ENCODE results near the gene APOM.

Gene APOM

GRCh38 chr6:31639449-31639861, 16.2 kb upstream of the APOM start:
- H3K27ac ChIP-seq (ENCODE audit: insufficient read depth, low read length, poor library complexity, severe bottlenecking), result no peak overlapping the region
- DNase-seq, result no peak
- no peaks in the 10 kb centered on the region for H3K9me3 ChIP-seq (ENCODE audit: control insufficient read depth, low read length)
- H3K27me3 ChIP-seq (replicated peaks; ENCODE audit: control insufficient read depth, insufficient read depth, low read length, poor library complexity, severe bottlenecking), result no peaks in the 10 kb centered on the region
- no peak overlapping the region for H3K4me3 ChIP-seq (ENCODE audit: insufficient read depth, low read depth, low read length, poor library complexity, severe bottlenecking)
- H3K36me3 ChIP-seq (ENCODE audit: control insufficient read depth, insufficient read depth, low read length), result peaks cover 91% of the 10 kb centered on the region
- H3K4me1 ChIP-seq (ENCODE audit: control insufficient read depth, insufficient read depth, low read length, poor library complexity, severe bottlenecking), result no peaks in the 10 kb centered on the region

GRCh38 chr6:31640612-31641011, 15.1 kb upstream of the APOM start:
- DNase-seq, result no peak
- H3K4me1 ChIP-seq (ENCODE audit: control insufficient read depth, insufficient read depth, low read length, poor library complexity, severe bottlenecking), result no peaks in the 10 kb centered on the region
- H3K27ac ChIP-seq (ENCODE audit: insufficient read depth, low read length, poor library complexity, severe bottlenecking), result no peak overlapping the region
- no peaks in the 10 kb centered on the region for H3K9me3 ChIP-seq (ENCODE audit: control insufficient read depth, low read length)
- no peak overlapping the region for H3K4me3 ChIP-seq (ENCODE audit: insufficient read depth, low read depth, low read length, poor library complexity, severe bottlenecking)
- peaks cover 91% of the 10 kb centered on the region for H3K36me3 ChIP-seq (ENCODE audit: control insufficient read depth, insufficient read depth, low read length)
- H3K27me3 ChIP-seq (replicated peaks; ENCODE audit: control insufficient read depth, insufficient read depth, low read length, poor library complexity, severe bottlenecking), result no peaks in the 10 kb centered on the region

DNA sequence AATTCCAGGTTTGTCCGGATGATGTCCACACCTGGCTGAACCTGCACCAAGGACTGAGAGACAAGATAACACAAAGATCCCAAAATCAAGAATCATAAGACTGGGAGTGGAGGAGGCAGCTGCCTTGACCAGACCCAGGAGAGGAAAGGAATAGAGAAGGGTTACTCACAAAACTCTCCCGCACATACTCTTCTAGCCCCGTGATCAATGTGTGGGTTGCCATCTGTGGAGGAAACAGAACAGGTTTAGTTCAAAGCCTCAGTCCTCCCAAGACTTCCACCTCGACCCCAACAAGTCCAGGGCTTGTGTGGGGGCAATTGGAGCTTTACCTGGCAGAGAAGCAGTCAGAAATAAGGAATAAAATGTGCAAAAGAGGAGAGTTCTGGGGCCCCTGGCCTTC, 14.3 kb upstream of the APOM start:
- no peak overlapping the region for H3K4me3 ChIP-seq (ENCODE audit: insufficient read depth, low read depth, low read length, poor library complexity, severe bottlenecking)
- no peaks in the 10 kb centered on the region for H3K9me3 ChIP-seq (ENCODE audit: control insufficient read depth, low read length)
- no peak for DNase-seq
- H3K4me1 ChIP-seq (ENCODE audit: control insufficient read depth, insufficient read depth, low read length, poor library complexity, severe bottlenecking), result no peaks in the 10 kb centered on the region
- peaks cover 91% of the 10 kb centered on the region for H3K36me3 ChIP-seq (ENCODE audit: control insufficient read depth, insufficient read depth, low read length)
- no peak overlapping the region for H3K27ac ChIP-seq (ENCODE audit: insufficient read depth, low read length, poor library complexity, severe bottlenecking)
- no peaks in the 10 kb centered on the region for H3K27me3 ChIP-seq (replicated peaks; ENCODE audit: control insufficient read depth, insufficient read depth, low read length, poor library complexity, severe bottlenecking)

GRCh38 chr6:31642798-31643570, 12.7 kb upstream of the APOM start:
- H3K4me3 ChIP-seq (ENCODE audit: insufficient read depth, low read depth, low read length, poor library complexity, severe bottlenecking), result no peak overlapping the region
- DNase-seq, result no peak
- H3K4me1 ChIP-seq (ENCODE audit: control insufficient read depth, insufficient read depth, low read length, poor library complexity, severe bottlenecking), result no peaks in the 10 kb centered on the region
- peaks cover 91% of the 10 kb centered on the region for H3K36me3 ChIP-seq (ENCODE audit: control insufficient read depth, insufficient read depth, low read length)
- H3K27ac ChIP-seq (ENCODE audit: insufficient read depth, low read length, poor library complexity, severe bottlenecking), result no peak overlapping the region
- H3K27me3 ChIP-seq (replicated peaks; ENCODE audit: control insufficient read depth, insufficient read depth, low read length, poor library complexity, severe bottlenecking), result no peaks in the 10 kb centered on the region
- H3K9me3 ChIP-seq (ENCODE audit: control insufficient read depth, low read length), result no peaks in the 10 kb centered on the region

DNA sequence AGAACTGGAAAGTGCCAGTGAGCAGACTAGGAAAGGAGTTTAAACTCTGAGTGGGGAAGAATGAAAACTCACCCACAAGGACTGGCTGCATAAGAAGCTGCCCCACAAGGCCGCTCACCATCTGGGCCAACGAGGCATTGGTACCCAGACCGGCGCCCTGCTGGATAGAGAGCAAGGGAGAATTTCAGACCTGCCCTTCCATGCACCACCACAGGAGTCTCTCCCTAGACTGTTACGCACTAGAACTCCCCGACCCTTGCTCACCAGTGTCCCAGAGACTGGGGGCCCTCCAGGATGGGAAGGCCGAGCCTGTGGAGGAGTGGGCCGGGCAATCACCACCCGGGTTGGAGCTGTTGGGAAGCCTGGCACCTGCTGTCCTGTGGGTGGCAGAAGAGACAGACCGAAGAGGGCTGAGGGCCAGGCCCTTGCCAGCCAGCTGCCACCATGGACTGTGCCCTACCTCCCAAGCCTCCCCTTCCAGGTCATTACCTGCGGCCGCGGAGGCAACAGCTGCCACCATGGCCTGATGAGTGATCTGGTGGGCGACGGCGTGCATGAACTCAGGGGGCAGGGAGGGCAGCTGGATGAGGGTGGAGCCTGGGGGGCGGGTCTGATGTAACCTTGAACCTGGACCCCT, 11.8 kb upstream of the APOM start:
- H3K36me3 ChIP-seq (ENCODE audit: control insufficient read depth, insufficient read depth, low read length), result peaks cover 94% of the 10 kb centered on the region
- no peak overlapping the region for H3K27ac ChIP-seq (ENCODE audit: insufficient read depth, low read length, poor library complexity, severe bottlenecking)
- no peaks in the 10 kb centered on the region for H3K27me3 ChIP-seq (replicated peaks; ENCODE audit: control insufficient read depth, insufficient read depth, low read length, poor library complexity, severe bottlenecking)
- no peaks in the 10 kb centered on the region for H3K9me3 ChIP-seq (ENCODE audit: control insufficient read depth, low read length)
- H3K4me3 ChIP-seq (ENCODE audit: insufficient read depth, low read depth, low read length, poor library complexity, severe bottlenecking), result no peak overlapping the region
- no peak for DNase-seq
- no peaks in the 10 kb centered on the region for H3K4me1 ChIP-seq (ENCODE audit: control insufficient read depth, insufficient read depth, low read length, poor library complexity, severe bottlenecking)

DNA sequence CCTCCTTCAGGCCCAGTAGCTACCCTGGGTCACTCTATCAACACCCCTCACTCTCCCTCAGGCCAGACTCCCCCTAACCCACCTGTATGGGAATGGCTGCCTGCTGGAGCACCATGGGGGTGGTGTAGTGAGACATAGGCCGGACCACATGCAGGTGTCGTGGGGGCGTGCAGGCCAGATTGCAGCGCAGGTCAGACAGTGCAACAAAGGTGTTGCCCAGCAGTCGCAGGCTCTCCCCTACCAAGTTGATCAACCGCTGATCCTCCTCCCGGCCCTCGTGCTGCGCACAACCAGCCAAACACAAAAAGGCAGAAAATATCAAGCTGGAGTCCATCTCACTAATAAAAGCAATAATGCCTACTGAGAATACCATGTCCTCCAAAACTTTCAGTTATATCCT, 10.4 kb upstream of the APOM start:
- DNase-seq, result no peak
- H3K27ac ChIP-seq (ENCODE audit: insufficient read depth, low read length, poor library complexity, severe bottlenecking), result no peak overlapping the region
- no peaks in the 10 kb centered on the region for H3K9me3 ChIP-seq (ENCODE audit: control insufficient read depth, low read length)
- H3K4me1 ChIP-seq (ENCODE audit: control insufficient read depth, insufficient read depth, low read length, poor library complexity, severe bottlenecking), result no peaks in the 10 kb centered on the region
- peaks cover 88% of the 10 kb centered on the region for H3K36me3 ChIP-seq (ENCODE audit: control insufficient read depth, insufficient read depth, low read length)
- H3K4me3 ChIP-seq (ENCODE audit: insufficient read depth, low read depth, low read length, poor library complexity, severe bottlenecking), result no peak overlapping the region
- H3K27me3 ChIP-seq (replicated peaks; ENCODE audit: control insufficient read depth, insufficient read depth, low read length, poor library complexity, severe bottlenecking), result no peaks in the 10 kb centered on the region

DNA sequence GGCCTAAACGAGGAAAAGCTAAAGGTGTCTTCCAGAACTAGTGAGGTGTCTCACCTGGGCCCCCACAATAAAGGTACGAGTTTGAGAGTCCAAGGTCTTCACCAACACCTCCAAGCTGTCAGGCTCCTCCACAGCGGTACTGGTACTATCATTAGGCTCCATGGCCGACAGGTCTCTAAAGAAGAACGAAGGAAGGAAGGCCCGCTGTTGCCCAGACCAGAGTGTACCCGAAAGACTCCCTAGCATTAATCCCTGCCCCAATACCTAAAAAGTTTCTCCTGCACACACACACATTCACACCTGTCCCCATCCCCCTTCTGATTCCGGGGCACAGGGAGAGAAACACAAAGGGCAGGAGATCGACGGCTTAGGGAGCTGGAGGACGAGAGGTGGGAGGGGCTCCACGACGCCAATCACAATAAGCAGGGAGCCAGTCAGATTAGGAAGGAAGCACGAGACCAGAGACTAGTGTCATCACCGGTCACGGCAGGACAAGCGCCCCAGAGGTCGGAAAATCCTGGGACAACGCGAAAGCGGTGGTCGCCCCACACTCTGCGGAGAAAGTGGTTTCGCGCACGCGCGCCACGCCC, 4.0 kb upstream of the APOM start:
- peak overlapping the region; percentile 69 for H3K4me3 ChIP-seq (ENCODE audit: insufficient read depth, low read depth, low read length, poor library complexity, severe bottlenecking)
- DNase-seq, result no peak
- peak overlapping the region; percentile 98 for H3K27ac ChIP-seq (ENCODE audit: insufficient read depth, low read length, poor library complexity, severe bottlenecking)
- H3K4me1 ChIP-seq (ENCODE audit: control insufficient read depth, insufficient read depth, low read length, poor library complexity, severe bottlenecking), result peaks cover 19% of the 10 kb centered on the region
- H3K9me3 ChIP-seq (ENCODE audit: control insufficient read depth, low read length), result no peaks in the 10 kb centered on the region
- peaks cover 28% of the 10 kb centered on the region for H3K36me3 ChIP-seq (ENCODE audit: control insufficient read depth, insufficient read depth, low read length)
- H3K27me3 ChIP-seq (replicated peaks; ENCODE audit: control insufficient read depth, insufficient read depth, low read length, poor library complexity, severe bottlenecking), result no peaks in the 10 kb centered on the region

DNA sequence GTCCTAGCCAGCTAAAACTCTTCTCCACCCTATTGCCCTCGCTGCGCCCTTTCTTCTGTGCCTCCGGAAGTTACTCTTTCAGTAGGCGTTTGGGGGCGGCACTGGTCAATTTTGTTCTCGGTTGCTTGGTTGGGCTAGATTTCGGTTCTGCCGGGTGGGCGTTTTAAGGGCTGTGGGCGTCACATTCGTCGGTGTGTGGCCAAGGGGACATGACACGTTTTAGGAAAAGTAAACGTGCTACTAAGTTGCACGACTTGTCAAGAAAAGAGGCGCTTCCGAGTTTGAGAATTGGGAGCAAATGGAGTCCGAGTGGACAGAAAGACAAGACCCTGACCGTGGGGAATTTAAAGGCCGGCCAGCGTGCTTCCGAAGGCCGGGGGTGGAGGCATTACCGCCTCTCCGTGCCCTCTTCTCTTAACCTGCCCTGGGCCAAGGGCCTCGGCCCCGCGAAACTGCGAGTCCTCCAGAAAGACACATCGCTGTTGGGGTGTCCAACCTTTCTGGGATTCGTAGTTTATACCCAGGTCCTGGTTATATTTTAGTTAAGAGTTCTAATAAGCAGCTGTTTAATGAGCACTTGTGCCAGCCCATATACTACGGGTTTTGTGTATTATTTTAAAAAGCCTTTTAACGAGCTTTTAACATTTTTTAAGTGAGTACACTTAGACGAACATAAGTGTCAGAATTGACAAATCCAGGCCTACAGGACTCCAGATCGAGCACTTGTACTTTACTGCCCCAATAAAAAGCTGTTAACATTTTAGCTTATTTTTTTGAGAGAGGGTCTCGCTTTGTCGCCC, 2.6 kb upstream of the APOM start:
- no peaks in the 10 kb centered on the region for H3K9me3 ChIP-seq (ENCODE audit: control insufficient read depth, low read length)
- H3K4me3 ChIP-seq (ENCODE audit: insufficient read depth, low read depth, low read length, poor library complexity, severe bottlenecking), result peak overlapping the region; percentile 69
- peaks cover 16% of the 10 kb centered on the region for H3K36me3 ChIP-seq (ENCODE audit: control insufficient read depth, insufficient read depth, low read length)
- peak in 2 of 3 donors; percentile 77 to 82 for DNase-seq
- H3K4me1 ChIP-seq (ENCODE audit: control insufficient read depth, insufficient read depth, low read length, poor library complexity, severe bottlenecking), result peaks cover 19% of the 10 kb centered on the region
- H3K27me3 ChIP-seq (replicated peaks; ENCODE audit: control insufficient read depth, insufficient read depth, low read length, poor library complexity, severe bottlenecking), result no peaks in the 10 kb centered on the region
- peak overlapping the region; percentile 98 for H3K27ac ChIP-seq (ENCODE audit: insufficient read depth, low read length, poor library complexity, severe bottlenecking)

DNA sequence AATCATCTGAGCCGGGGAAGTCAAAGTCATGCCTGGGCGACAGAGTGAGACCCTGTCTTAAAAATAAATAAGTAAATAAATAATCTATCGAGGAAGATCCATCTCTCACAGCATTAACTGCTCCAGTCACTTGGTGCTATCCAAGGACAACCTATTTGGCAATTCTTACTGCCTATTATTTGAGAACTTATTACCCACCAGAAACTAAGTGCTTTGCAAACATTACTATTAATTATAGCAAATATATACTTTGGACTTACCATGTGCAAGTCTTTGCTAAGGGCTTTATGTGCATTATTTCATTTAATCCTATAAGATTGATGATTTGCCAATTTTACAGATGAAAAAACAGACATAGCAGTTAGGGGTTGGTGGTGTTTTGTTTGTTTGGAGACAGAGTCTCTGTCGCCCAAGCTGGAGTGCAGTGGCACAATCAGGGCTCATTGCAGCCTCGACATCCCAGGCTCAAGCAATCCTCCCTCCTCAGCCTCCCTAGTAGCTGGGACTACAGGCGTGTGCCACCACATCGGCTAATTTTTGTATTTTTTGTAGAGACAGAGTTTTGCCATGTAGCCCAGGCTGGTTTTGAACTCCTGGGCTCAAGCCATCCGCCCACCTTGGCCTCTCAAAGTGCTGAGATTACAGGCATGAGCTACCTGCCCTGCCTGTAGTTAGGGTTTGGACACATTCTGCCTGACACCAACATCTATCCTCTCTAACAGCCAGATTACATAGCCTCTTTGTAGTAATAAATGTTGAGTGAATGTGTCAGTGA, 933 bp upstream of the APOM start:
- no peak for DNase-seq
- Histone ChIP-seq H3K4me3 (ENCODE audit: insufficient read depth, low read depth, low read length, poor library complexity, severe bottlenecking) (no peak overlapping the region), H3K4me1 (ENCODE audit: control insufficient read depth, insufficient read depth, low read length, poor library complexity, severe bottlenecking) (peaks cover 36% of the 10 kb centered on the region), H3K27me3 (replicated peaks; ENCODE audit: control insufficient read depth, insufficient read depth, low read length, poor library complexity, severe bottlenecking) (no peaks in the 10 kb centered on the region), H3K36me3 (ENCODE audit: control insufficient read depth, insufficient read depth, low read length) (peaks cover 4% of the 10 kb centered on the region), H3K9me3 (ENCODE audit: control insufficient read depth, low read length) (no peaks in the 10 kb centered on the region), H3K27ac (ENCODE audit: insufficient read depth, low read length, poor library complexity, severe bottlenecking) (no peak overlapping the region)
